Tibial nerve (tissue), 4 donors: ENCODE measurements around the gene NRCAM. TPM values are rescaled to one million over a fixed set of nuclear protein-coding genes. Genes with fewer than 3 reads are reported as not detected.

Experiments used
- DNase-seq, 2 donors: peaks; one replicate each; pipeline ENCODE4 v3.0.0-alpha.2; 2019; ENCODE audit warnings: low spot score in 2 of 2
- H3K27ac ChIP-seq, 4 donors: fragments of 200-600 bp; sonication (generic) in 3 of 4; one replicate each; pipeline ENCODE4 v1.5.1; 2017 to 2019; ENCODE audit warnings: mild to moderate bottlenecking in 1 of 4
- H3K27me3 ChIP-seq, 2 donors: fragments of 200-600 bp; sonication (generic) in 1 of 2; one replicate each; pipeline versions ENCODE4 v1.5.1 to v1.6.0; 2017 to 2019
- H3K36me3 ChIP-seq, 3 donors: fragments of 200-600 bp; sonication (generic); one replicate each; pipeline ENCODE4 v1.5.1; 2018 to 2019
- H3K4me1 ChIP-seq, 4 donors: fragments of 200-600 bp; sonication (generic) in 3 of 4; one replicate each; pipeline ENCODE4 v1.5.1; 2017 to 2019
- H3K4me3 ChIP-seq, 4 donors: fragments of 200-600 bp; sonication (generic) in 3 of 4; one replicate each; pipeline ENCODE4 v1.5.1; 2017 to 2019; ENCODE audit warnings: mild to moderate bottlenecking in 1 of 4, moderate library complexity in 1 of 4
- H3K9me3 ChIP-seq, 4 donors: fragments of 200-600 bp; sonication (generic) in 3 of 4; one replicate each; pipeline ENCODE4 v1.5.1; 2017 to 2019
- CTCF ChIP-seq, 5 experiments: fragments of 200-600 bp in 3 of 5; fragments of 450-650 bp in 2 of 5; sonication (generic) in 3 of 5; IDR thresholded peaks; one replicate each; pipeline ENCODE4 v1.5.1; 2016 to 2019; ENCODE audit warnings: antibody characterized with exemption in 5 of 5, mild to moderate bottlenecking in 3 of 5, moderate library complexity in 2 of 5
- EP300 ChIP-seq, 2 donors: sonication (generic); formaldehyde crosslinking; IDR thresholded peaks; one replicate each; pipeline ENCODE4 v1.6.1; 2017; ENCODE audit warnings: antibody characterized with exemption in 2 of 2, mild to moderate bottlenecking in 1 of 2
- POLR2A ChIP-seq, 2 donors: fragments of 450-650 bp; IDR thresholded peaks; one replicate each; pipeline ENCODE4 v1.6.1; 2017; ENCODE audit warnings: antibody characterized with exemption in 2 of 2, mild to moderate bottlenecking in 2 of 2, moderate library complexity in 2 of 2
- WGBS, 2 donors: methylation state at CpG; one replicate each; pipeline ENCODE4 v1.1.5; 2018; 5-methylcytosine and 5-hydroxymethylcytosine counted together
- total RNA-seq, 4 donors: library from RNA; depleted of rRNA; stranded (reverse); fragments of >200 nt; gene quantifications; one replicate each; pipeline ENCODE4 v1.1.0, GENCODE V29; 2016

NRCAM gene
- total RNA-seq, 4 donors from 2014 or later, result 16.5 to 87.4 (median 22.4) TPM

DNA sequence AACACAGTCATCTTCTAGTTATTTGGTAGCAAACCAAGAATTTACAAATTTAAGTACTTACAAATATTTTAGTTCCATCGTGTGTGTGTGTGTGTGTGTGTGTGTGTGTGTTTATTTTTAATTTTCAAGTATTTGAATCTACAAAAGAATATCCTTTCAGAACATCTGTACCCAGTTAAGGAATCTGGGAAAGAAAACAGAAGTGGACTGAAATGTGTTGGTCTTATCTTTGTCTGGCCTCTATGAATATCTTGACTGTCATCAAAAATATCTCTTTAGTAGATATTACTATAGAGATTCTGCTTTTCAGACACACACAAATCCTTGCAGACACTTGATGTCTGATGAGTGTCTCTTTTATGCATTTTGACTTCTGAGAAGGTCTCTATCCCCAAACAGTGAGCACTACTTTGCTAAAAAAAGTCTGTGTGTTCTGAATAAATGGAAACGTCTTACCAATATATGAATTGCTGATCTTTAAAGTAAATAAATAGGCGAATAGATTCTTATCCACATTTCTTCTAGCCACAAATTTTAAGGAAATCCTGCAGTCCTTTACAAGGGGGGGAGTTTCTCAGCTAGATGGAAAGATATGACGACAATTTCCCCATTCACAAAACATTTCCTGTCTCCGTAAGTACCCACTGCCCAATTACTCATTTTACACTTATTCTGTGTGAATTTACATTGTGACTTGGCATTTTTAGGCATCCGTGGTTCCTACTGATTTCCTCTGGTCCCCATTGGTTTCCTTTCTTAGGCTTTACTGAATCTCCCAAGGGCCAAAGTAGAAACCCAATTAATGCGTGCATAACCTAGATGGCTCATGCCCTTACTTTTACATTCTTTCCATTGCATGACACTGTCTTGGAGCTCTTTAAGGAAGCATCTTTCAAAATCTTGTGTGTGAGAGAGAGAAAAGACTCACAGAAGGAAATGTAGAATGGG lies 36.0 kb downstream of the NRCAM start:
- no peaks in the 10 kb centered on the region for H3K27me3 ChIP-seq
- DNase-seq, result no peak
- WGBS, 2 donors, result 29 to 34% methylated on average over 7 of the region's 7 CpGs
- TF ChIP-seq EP300 (IDR thresholded peaks at IDR 0.05) (no peak), CTCF (IDR thresholded peaks at IDR 0.05) (no peak), POLR2A (IDR thresholded peaks at IDR 0.05) (no peak)
- no peaks in the 10 kb centered on the region for H3K9me3 ChIP-seq
- peaks cover 0 to 7% (median 0%) of the 10 kb centered on the region in 4 donors for H3K4me1 ChIP-seq
- no peak overlapping the region for H3K27ac ChIP-seq
- no peak overlapping the region for H3K4me3 ChIP-seq
- H3K36me3 ChIP-seq, result no peaks in the 10 kb centered on the region

DNA sequence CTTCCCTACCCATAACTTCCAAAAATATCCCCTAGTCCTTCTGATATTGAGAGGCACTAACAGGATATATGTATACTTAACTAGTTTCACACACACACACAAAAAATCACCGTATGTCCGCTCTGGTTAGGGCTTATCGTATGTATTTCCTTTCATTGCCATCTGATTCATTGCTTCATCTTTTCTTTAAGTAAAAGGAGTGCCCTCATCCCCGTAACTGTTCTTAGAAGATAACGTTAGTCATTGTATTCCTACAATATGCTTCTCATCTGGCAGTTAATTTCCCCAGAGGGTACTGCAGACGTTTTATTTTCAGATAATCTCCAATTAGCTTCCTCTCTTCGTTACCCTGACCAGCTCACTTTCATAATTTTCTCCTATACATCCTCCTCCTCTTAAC lies 37.3 kb downstream of the NRCAM start:
- no peak overlapping the region for H3K27ac ChIP-seq
- DNase-seq, result no peak
- H3K9me3 ChIP-seq, result no peaks in the 10 kb centered on the region
- H3K4me1 ChIP-seq, result peaks cover 0 to 7% (median 1%) of the 10 kb centered on the region in 4 donors
- no peaks in the 10 kb centered on the region for H3K36me3 ChIP-seq
- TF ChIP-seq CTCF (IDR thresholded peaks at IDR 0.05) (no peak), EP300 (IDR thresholded peaks at IDR 0.05) (no peak), POLR2A (IDR thresholded peaks at IDR 0.05) (no peak)
- no peak overlapping the region for H3K4me3 ChIP-seq
- WGBS, 2 donors, result 45 to 65% methylated on average over 7 of the region's 7 CpGs
- H3K27me3 ChIP-seq, result no peaks in the 10 kb centered on the region

- H3K4me1 ChIP-seq, result peaks cover 0 to 7% (median 1%) of the 10 kb centered on the region in 4 donors
- no peaks in the 10 kb centered on the region for H3K27me3 ChIP-seq
- no peak for TF ChIP-seq CTCF (IDR thresholded peaks at IDR 0.05)
- no peak for TF ChIP-seq POLR2A (IDR thresholded peaks at IDR 0.05)
- TF ChIP-seq EP300 (IDR thresholded peaks at IDR 0.05), result no peak
- H3K27ac ChIP-seq, result no peak overlapping the region
- no peaks in the 10 kb centered on the region for H3K36me3 ChIP-seq
- H3K4me3 ChIP-seq, result no peak overlapping the region
- no peaks in the 10 kb centered on the region for H3K9me3 ChIP-seq
- DNase-seq, result no peak
- 50% methylated on average over 2 of the region's 2 CpGs for WGBS, 2 donors
Observed at GRCh38 chr7:108417926-108418325, 38.3 kb downstream of the NRCAM start.

DNA sequence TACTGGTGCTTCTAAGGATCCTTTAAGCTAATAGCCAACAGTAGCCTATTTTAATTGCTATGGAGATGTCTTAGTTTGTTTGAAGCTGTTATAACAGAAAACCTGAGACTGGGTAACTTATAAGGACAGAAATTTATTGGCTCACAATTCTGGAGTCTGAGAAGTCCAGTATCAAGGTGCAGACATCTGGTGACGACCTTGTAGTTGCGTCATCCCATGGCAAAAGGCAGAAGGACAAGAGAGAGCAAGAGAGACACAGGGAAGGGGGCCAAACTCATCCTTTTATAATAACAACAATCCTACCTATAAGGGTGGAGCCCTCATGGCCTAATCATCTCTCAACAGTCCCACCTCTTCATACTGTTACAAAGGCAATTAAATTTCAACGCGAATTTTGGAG lies 39.1 kb downstream of the NRCAM start:
- H3K4me3 ChIP-seq, result no peak overlapping the region
- no peaks in the 10 kb centered on the region for H3K36me3 ChIP-seq
- H3K9me3 ChIP-seq, result no peaks in the 10 kb centered on the region
- DNase-seq, result no peak
- TF ChIP-seq POLR2A (IDR thresholded peaks at IDR 0.05), result no peak
- TF ChIP-seq CTCF (IDR thresholded peaks at IDR 0.05), result no peak
- no peak for TF ChIP-seq EP300 (IDR thresholded peaks at IDR 0.05)
- 94 to 96% methylated on average over 4 of the region's 4 CpGs for WGBS, 2 donors
- no peak overlapping the region for H3K27ac ChIP-seq
- peaks cover 0 to 7% (median 1%) of the 10 kb centered on the region in 4 donors for H3K4me1 ChIP-seq
- no peaks in the 10 kb centered on the region for H3K27me3 ChIP-seq

- Histone ChIP-seq H3K36me3 (no peaks in the 10 kb centered on the region), H3K27ac (no peak overlapping the region), H3K27me3 (no peaks in the 10 kb centered on the region), H3K9me3 (no peaks in the 10 kb centered on the region), H3K4me3 (no peak overlapping the region), H3K4me1 (peaks cover 0 to 7% (median 1%) of the 10 kb centered on the region in 4 donors)
- WGBS, 2 donors, result 55 to 67% methylated on average over 8 of the region's 8 CpGs
- no peak for DNase-seq
- TF ChIP-seq CTCF (IDR thresholded peaks at IDR 0.05) (no peak), EP300 (IDR thresholded peaks at IDR 0.05) (no peak), POLR2A (IDR thresholded peaks at IDR 0.05) (no peak)
Observed at GRCh38 chr7:108415821-108416536, 40.3 kb downstream of the NRCAM start.
